Ovary (tissue), 3 donors: Measurements from ENCODE around the gene CCN2.

Experiments used
- POLR2A ChIP-seq: fragments of 450-650 bp; IDR thresholded peaks from one replicate; pipeline ENCODE4 v1.6.1; 2017; ENCODE audit warnings: antibody characterized with exemption, mild to moderate bottlenecking, moderate library complexity
- TF ChIP-seq, protein P1 (sequence below), 3 donors: fragments of 450-650 bp in 2 of 3; fragments of 200-600 bp in 1 of 3; IDR thresholded peaks; one replicate each; pipeline versions ENCODE4 v1.5.1 to v1.8.0; 2016 to 2022; ENCODE audit warnings: antibody characterized with exemption in 3 of 3, mild to moderate bottlenecking in 1 of 3
- donor health status: DM: no; HTN: no; CAD: no.

DNA sequence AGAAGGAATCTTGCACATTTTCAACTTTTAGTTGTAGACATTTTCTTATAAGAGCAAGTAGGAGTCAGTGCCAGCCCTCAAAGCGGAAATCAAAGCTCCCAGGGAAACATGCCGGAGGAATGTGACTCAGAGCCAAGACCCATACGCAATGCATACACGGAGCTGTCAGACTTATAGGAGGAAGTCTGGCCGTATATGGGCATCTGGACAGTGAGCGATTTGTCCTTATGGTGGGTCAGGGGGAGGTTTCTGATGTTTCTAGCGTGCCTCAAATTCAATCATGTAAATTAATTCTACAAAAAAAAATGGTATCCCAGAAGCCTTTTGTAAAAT, 3.6 kb upstream of the CCN2 start:
- TF ChIP-seq, protein P1, sequence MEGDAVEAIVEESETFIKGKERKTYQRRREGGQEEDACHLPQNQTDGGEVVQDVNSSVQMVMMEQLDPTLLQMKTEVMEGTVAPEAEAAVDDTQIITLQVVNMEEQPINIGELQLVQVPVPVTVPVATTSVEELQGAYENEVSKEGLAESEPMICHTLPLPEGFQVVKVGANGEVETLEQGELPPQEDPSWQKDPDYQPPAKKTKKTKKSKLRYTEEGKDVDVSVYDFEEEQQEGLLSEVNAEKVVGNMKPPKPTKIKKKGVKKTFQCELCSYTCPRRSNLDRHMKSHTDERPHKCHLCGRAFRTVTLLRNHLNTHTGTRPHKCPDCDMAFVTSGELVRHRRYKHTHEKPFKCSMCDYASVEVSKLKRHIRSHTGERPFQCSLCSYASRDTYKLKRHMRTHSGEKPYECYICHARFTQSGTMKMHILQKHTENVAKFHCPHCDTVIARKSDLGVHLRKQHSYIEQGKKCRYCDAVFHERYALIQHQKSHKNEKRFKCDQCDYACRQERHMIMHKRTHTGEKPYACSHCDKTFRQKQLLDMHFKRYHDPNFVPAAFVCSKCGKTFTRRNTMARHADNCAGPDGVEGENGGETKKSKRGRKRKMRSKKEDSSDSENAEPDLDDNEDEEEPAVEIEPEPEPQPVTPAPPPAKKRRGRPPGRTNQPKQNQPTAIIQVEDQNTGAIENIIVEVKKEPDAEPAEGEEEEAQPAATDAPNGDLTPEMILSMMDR (IDR thresholded peaks at IDR 0.05) = no peak
- TF ChIP-seq POLR2A = no peak
